GM23338 (cell line): ENCODE results near the gene EMILIN3. TPM values are rescaled to one million over a fixed set of nuclear protein-coding genes. Genes with fewer than 3 reads are reported as not detected.

Experiments
- ATAC-seq: fragments of 200-7000 bp; cut with Tn5 transposase; 3 replicates; pipeline ENCODE4 v1.9.1; 2020
- DNase-seq: peaks from one replicate; pipeline ENCODE4 v3.0.0-alpha.2; 2015; ENCODE audit warnings: low spot score
- H2AFZ ChIP-seq: fragments of 200-600 bp; sonication (generic); 2 replicates; pipeline ENCODE4 v1.8.0; 2016; ENCODE audit warnings: antibody characterized with exemption, mild to moderate bottlenecking, moderate library complexity
- H3F3A ChIP-seq: fragments of 200-600 bp; sonication (generic); replicated peaks from 2 replicates; pipeline ENCODE4 v1.8.0; 2017; ENCODE audit warnings: antibody characterized with exemption, mixed run types, low read depth
- H3K27ac ChIP-seq: fragments of 200-600 bp; sonication (generic); 2 replicates; pipeline ENCODE4 v1.6.1; 2016; ENCODE audit warnings: low read depth
- H3K27me3 ChIP-seq: fragments of 200-600 bp; sonication (generic); 2 replicates; pipeline ENCODE4 v1.8.0; 2016; ENCODE audit warnings: mild to moderate bottlenecking, mixed run types, moderate library complexity; ENCODE audit not compliant: insufficient read depth
- H3K36me3 ChIP-seq: fragments of 200-600 bp; sonication (generic); 2 replicates; pipeline ENCODE4 v1.8.0; 2016; ENCODE audit warnings: mild to moderate bottlenecking; ENCODE audit not compliant: insufficient read depth
- H3K4me1 ChIP-seq: fragments of 200-600 bp; sonication (generic); 2 replicates; pipeline ENCODE4 v1.8.0; 2016; ENCODE audit warnings: mild to moderate bottlenecking, moderate library complexity; ENCODE audit not compliant: insufficient read depth
- H3K4me2 ChIP-seq: fragments of 200-600 bp; sonication (generic); 2 replicates; pipeline ENCODE4 v1.7.1; 2017; ENCODE audit warnings: mixed run types
- H3K4me3 ChIP-seq: fragments of 200-600 bp; sonication (generic); 2 replicates; pipeline ENCODE4 v1.6.1; 2016; ENCODE audit warnings: mixed run types
- H3K79me2 ChIP-seq: fragments of 200-600 bp; sonication (generic); replicated peaks from 2 replicates; pipeline ENCODE4 v1.8.0; 2017; ENCODE audit warnings: mild to moderate bottlenecking; ENCODE audit not compliant: insufficient read depth
- H3K9me2 ChIP-seq: fragments of 200-600 bp; sonication (generic); 2 replicates; pipeline ENCODE4 v1.8.0; 2017; ENCODE audit not compliant: insufficient read depth
- H4K20me1 ChIP-seq: fragments of 200-600 bp; sonication (generic); replicated peaks from 2 replicates; pipeline ENCODE4 v1.8.0; 2017; ENCODE audit warnings: mild to moderate bottlenecking; ENCODE audit not compliant: insufficient read depth
- H3K27ac Mint-ChIP-seq: 2 replicates; pipeline ENCODE4 v1.8.0; 2020; ENCODE audit warnings: inconsistent platforms, mild to moderate bottlenecking, moderate library complexity, mixed read lengths
- H3K27me3 Mint-ChIP-seq: 3 replicates; pipeline ENCODE4 v1.8.0; 2022; ENCODE audit warnings: low read depth, mild to moderate bottlenecking, moderate library complexity, mixed read lengths, inconsistent platforms; ENCODE audit not compliant: insufficient read depth, poor library complexity
- H3K36me3 Mint-ChIP-seq: 3 replicates; pipeline ENCODE4 v1.8.0; 2021; ENCODE audit warnings: low read depth, mild to moderate bottlenecking, inconsistent platforms, moderate library complexity, mixed read lengths
- H3K4me1 Mint-ChIP-seq: 3 replicates; pipeline ENCODE4 v1.8.0; 2020; ENCODE audit warnings: mild to moderate bottlenecking, inconsistent platforms, mixed read lengths
- H3K4me3 Mint-ChIP-seq: 3 replicates; pipeline ENCODE4 v1.8.0; 2021; ENCODE audit warnings: moderate library complexity, mild to moderate bottlenecking, inconsistent platforms, mixed read lengths
- H3K9me3 Mint-ChIP-seq: 3 replicates; pipeline ENCODE4 v1.8.0; 2020; ENCODE audit warnings: moderate library complexity, mild to moderate bottlenecking, inconsistent platforms, mixed read lengths
- CREB1 ChIP-seq: fragments of 250-450 bp; sonication (Bioruptor Pico); IDR thresholded peaks from 2 replicates; pipeline ENCODE4 v1.5.0; 2020; ENCODE audit warnings: low read depth, mild to moderate bottlenecking, moderate library complexity
- CTCF ChIP-seq, 2 experiments: fragments of 200-600 bp in 1 of 2; sonication (generic) in 1 of 2; conservative IDR thresholded peaks; 2 replicates each; pipeline versions ENCODE4 v1.5.1 to v1.6.1; 2016 to 2017; ENCODE audit warnings: antibody characterized with exemption in 2 of 2, low read depth in 2 of 2, mild to moderate bottlenecking in 2 of 2, moderate library complexity in 1 of 2
- EZH2 ChIP-seq: fragments of 200-600 bp; sonication (generic); IDR thresholded peaks from one replicate; pipeline ENCODE4 v1.8.0; 2017; ENCODE audit warnings: antibody characterized with exemption, mild to moderate bottlenecking, low read depth; ENCODE audit not compliant: unreplicated experiment
- EZH2phosphoT487 ChIP-seq: fragments of 200-600 bp; sonication (generic); IDR thresholded peaks from one replicate; pipeline ENCODE4 v1.8.1; 2018; ENCODE audit warnings: antibody characterized with exemption; ENCODE audit not compliant: unreplicated experiment
- JUNB ChIP-seq: IDR thresholded peaks from one replicate; pipeline ENCODE4 v1.6.1; 2016; ENCODE audit warnings: antibody characterized with exemption; ENCODE audit not compliant: unreplicated experiment
- NANOG ChIP-seq: IDR thresholded peaks from 2 replicates; pipeline ENCODE4 v1.6.1; 2016; ENCODE audit warnings: antibody characterized with exemption, borderline replicate concordance
- POLR2AphosphoS5 ChIP-seq: IDR thresholded peaks from 2 replicates; pipeline ENCODE4 v1.6.1; 2016; ENCODE audit warnings: antibody characterized with exemption, low read depth
- REST ChIP-seq: IDR thresholded peaks from one replicate; pipeline ENCODE4 v1.6.1; 2018; ENCODE audit warnings: antibody characterized with exemption; ENCODE audit not compliant: unreplicated experiment
- STAT1 ChIP-seq: IDR thresholded peaks from one replicate; pipeline ENCODE4 v1.6.1; 2016; ENCODE audit warnings: antibody characterized with exemption; ENCODE audit not compliant: unreplicated experiment
- ZNF114 ChIP-seq: fragments of 250-450 bp; sonication (Bioruptor Pico); IDR thresholded peaks from 2 replicates; pipeline ENCODE4 v1.5.0; 2020; ENCODE audit warnings: mild to moderate bottlenecking, moderate library complexity
- ZNF331 ChIP-seq: fragments of 250-450 bp; sonication (Bioruptor Pico); IDR thresholded peaks from 2 replicates; pipeline ENCODE4 v1.5.0; 2020; ENCODE audit warnings: low read depth, mild to moderate bottlenecking, moderate library complexity
- ZNF462 ChIP-seq: fragments of 250-450 bp; sonication (Bioruptor Pico); IDR thresholded peaks from 2 replicates; pipeline ENCODE4 v1.5.0; 2020; ENCODE audit warnings: mild to moderate bottlenecking, moderate library complexity
- polyA plus RNA-seq: library from polyadenylated mRNA; unstranded; fragments of >200 nt; fragmentation: Nextera tagmentation; extraction: Ambion mirVana; gene quantifications from 2 replicates; pipeline ENCODE4 v1.2.1, GENCODE V29; 2016
- total RNA-seq: library from RNA; depleted of rRNA; stranded (reverse); fragments of >200 nt; shearing (Covaris generic); gene quantifications from 2 replicates; pipeline ENCODE4 v1.2.3, GENCODE V29; 2014

EMILIN3 gene
- total and polyA plus RNA-seq, 2 experiments from 2014 or later, result 0.53 to 6.6 TPM

- H3K4me3 ChIP-seq, result no peak overlapping the region
- no peaks in the 10 kb centered on the region for H3F3A ChIP-seq
- H4K20me1 ChIP-seq, result no peaks in the 10 kb centered on the region
- TF ChIP-seq CREB1 (CRISPR knock-in tag), result no peak
- TF ChIP-seq EZH2, result no peak
- TF ChIP-seq NANOG, result no peak
- no peak for TF ChIP-seq POLR2AphosphoS5
- no peak for TF ChIP-seq ZNF462
- no peak for TF ChIP-seq CTCF (conservative IDR thresholded peaks at IDR 0.05; ENCODE audit: low read depth in 2 of 2)
- TF ChIP-seq ZNF114, result no peak
- TF ChIP-seq JUNB, result no peak
- no peak for TF ChIP-seq ZNF331 (CRISPR knock-in tag)
- TF ChIP-seq EZH2phosphoT487, result no peak
- TF ChIP-seq STAT1, result no peak
- no peak for TF ChIP-seq REST
- H3K9me2 ChIP-seq, result no peaks in the 10 kb centered on the region
- peaks cover 16% of the 10 kb centered on the region for H3K36me3 Mint-ChIP-seq
- H3K27me3 ChIP-seq, result peaks cover 18% of the 10 kb centered on the region
- H3K27ac ChIP-seq, result no peak overlapping the region
- peaks cover 25% of the 10 kb centered on the region for H3K9me3 Mint-ChIP-seq
- H3K4me1 Mint-ChIP-seq, result peaks cover 4% of the 10 kb centered on the region; the same call in 2 of the 3 replicates
- ATAC-seq (no peak), DNase-seq (no peak)
- no peak overlapping the region for H2AFZ ChIP-seq
- no peak overlapping the region for H3K4me2 ChIP-seq
- H3K4me3 Mint-ChIP-seq, result no peak overlapping the region
- H3K4me1 ChIP-seq, result no peaks in the 10 kb centered on the region
- no peaks in the 10 kb centered on the region for H3K36me3 ChIP-seq
- no peak overlapping the region for H3K27ac Mint-ChIP-seq
- H3K79me2 ChIP-seq, result no peaks in the 10 kb centered on the region
- H3K27me3 Mint-ChIP-seq, result peaks cover 16% of the 10 kb centered on the region
These were observed 6.7 kb upstream of the EMILIN3 start for GRCh38 chr20:41373251-41373783.
